ENCODE data around the gene ARIH1.

ARIH1 gene

DNA sequence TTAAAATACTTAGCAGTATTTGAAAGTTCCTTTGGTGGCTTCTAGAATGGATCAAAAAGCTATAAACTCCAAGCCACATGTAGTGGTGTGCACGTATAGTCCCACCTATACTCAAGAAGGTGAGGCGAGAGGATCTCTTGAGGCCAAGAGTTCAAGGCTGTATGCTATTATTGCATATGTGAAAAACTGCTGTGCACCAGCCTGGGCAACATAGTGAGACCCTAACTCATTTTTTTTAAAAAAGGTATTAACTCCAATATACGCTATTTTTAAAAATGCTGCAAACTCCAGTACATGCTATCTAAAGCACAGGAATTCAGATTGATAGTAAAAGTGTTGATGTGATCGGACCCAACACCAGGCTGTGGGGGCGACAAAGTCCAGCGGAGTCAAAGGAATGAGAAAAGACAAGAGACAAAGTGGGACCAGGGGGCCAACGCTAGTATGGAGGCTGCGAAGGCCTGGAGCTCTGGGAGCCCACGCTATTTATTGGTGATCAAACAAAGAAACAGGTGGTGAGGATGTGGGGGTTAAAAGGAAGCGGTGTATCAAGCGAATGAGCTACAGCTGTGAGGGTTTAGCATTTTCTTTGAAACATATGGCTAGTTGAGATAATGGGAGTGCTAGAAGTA lies 66.6 kb downstream of the ARIH1 start:
- no peak for DNase-seq (ENCODE audit: low spot score)

DNA sequence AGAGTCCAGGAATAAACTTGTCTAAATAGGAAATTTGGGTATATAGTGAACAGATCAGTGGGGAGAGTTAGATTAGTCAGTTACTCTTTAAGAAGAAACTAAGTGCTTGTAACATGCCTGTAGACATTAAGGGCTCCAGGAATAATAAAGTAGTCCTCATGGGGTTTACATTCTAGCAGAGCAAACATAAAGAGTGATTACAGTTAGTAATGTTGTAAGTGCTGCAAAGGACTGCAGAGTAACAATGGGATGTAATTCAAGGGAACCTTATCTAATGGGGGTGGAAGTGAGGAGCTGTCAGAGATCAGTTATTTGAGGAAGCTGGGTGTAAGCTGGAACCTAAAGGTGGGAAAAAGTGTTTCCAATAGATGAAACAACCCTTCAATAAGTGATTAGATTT lies 67.5 kb downstream of the ARIH1 start:
- no peak for DNase-seq (ENCODE audit: low spot score)

DNA sequence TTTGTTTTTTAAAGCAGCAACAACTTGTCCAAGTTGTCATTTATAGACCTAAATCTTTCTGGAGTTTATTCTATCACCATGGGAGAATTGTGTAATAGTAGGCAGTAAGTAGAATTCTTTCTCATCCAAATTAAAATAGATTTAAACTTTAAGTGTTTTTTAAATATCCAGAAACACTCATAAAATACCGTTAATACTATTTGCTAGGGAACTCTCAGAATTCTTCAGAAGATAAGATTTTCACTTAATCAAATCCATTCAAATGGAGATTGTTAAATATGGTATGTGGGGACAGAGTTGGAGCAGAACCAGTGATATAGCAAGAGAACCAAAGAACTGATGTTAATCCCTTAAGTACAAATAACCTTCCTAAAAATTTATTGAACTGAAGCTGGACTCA lies 71.0 kb downstream of the ARIH1 start:
- no peak for DNase-seq (ENCODE audit: low spot score)

DNA sequence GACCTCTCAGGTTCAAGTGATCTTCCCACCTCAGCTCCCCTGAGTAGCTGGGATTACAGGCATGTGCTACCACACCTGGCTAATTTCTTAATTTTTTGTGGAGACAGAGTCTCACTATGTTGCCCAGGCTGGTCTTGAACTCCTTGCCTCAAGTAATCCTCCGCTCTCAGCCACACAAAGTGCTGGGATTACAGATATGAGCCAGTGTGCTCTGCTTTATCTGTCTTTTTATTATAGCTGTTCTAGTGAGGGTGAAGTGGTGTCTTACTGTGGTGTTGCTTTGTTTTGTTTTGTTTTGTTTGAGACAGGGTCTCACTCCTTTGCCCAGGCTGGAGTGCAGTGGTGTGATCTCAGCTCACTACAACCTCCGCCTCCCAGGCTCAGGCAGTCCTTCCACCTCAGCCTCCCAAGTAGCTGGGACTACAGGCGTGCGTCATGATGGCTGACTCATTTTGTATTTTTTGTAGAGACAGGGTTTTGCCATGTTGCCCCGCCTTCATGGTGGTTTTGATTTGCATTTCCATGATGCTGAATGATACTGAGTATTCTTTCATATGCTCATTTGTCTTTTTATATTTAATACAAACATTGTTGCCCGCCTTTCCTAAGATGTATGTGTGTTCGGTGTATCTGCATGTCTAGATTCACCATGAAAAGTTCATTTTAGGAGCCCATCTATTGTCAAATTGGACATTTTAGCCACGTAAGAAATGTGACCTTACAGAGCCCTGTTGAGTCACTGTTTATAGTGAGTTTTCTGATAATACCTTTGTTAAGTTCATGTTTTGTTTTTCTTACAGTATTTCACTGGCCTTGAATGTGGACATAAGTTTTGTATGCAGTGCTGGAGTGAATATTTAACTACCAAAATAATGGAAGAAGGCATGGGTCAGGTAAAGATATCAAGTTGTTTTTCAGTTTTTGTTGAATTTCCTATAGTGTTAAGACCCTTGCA lies 80.6 kb downstream of the ARIH1 start:
- DNase-seq (ENCODE audit: low spot score) = no peak

DNA sequence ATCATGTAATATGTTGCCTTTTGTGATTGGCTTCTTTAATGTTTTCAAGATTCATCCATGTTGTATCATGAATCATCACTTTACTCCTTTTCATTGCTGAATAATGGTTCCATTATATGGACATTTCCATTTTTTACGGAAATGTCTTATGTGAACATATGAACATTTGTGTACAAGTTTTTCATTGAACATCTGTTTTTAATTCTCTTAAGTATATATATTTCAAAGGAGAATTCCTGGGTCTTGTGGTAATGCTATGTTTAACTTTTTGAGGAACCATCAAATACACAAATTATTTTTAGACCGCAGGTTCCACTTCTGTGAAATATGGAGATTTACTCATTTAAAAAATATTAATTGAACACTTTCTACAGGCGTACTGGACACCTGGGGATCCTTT lies 85.7 kb downstream of the ARIH1 start:
- DNase-seq (ENCODE audit: low spot score) = no peak

DNA sequence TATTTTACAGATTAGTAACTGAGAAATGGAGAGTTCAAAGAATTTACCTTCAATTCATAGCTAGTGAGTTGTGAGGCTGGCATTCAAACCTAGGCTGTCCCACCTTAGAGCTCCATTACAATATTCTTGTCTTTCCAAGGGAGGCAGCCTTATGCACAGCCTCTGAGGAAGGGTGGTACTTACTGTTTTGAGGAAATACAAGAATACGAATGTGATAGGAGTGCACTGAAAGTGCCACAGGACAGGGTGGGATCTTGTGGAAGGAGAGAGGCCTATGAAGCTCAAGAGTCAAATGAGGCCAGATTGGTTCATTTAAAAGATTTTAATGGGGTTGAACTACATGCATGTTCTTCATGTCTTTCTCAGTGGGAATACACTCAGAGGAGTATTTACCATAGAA lies 86.3 kb downstream of the ARIH1 start:
- no peak for DNase-seq (ENCODE audit: low spot score)

DNA sequence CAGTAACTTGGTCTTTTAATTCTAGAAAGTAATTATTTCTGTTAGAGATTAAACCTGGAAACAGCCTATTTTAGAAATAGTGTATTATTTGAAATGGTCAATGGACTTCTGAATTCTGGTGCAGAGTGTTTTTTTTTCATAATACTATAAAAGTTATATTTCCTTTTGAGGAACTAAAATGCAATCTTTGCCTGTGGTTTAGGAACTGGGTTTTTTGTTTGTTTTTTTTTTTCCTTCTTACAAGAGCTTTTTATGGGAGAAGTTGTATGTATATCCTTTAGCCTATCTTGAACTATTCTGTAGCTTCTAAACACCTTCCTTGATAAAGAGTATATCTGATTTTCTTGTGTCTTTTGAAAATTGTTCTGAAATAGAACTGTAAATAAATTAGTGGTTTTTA lies 88.3 kb downstream of the ARIH1 start:
- DNase-seq (ENCODE audit: low spot score) = no peak

DNA sequence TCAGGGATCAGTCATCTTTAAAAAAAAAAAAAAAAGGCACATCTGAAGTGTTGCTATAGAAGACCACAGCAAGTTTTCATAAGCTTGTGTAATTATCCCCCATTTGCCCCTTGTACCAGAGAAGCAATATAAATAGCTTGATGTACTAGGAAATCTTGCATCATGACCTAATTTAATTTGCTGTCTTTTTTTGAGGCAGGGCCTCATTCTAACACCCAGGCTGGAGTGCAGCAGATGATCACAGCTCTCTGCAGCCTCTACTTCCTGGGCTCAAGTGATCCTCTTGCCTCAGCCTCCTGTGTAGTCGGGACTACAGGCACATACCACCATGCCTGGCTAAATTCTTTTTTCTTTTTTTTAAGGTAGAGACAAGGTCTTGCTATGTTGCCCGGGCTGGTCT lies 88.7 kb downstream of the ARIH1 start:
- no peak for DNase-seq (ENCODE audit: low spot score)

DNA sequence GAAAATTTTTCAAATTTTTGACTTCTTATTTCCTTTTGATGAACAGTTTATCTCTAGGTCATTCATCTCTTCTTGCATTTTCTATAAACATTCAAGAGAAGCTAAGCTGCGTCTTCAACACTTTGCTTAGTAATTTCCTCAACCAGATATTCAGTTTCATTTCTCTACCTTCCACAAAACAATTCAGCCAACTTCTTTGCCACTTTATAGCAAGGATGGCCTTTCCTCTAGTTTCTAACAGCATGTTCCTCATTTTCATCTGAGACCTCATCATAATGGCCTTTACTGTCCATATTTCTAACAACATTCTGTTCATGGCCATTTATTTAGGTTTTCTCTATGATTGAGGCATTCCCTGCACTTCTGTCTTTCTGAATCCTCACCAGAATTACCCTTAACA lies 90.0 kb downstream of the ARIH1 start:
- no peak for DNase-seq (ENCODE audit: low spot score)

DNA sequence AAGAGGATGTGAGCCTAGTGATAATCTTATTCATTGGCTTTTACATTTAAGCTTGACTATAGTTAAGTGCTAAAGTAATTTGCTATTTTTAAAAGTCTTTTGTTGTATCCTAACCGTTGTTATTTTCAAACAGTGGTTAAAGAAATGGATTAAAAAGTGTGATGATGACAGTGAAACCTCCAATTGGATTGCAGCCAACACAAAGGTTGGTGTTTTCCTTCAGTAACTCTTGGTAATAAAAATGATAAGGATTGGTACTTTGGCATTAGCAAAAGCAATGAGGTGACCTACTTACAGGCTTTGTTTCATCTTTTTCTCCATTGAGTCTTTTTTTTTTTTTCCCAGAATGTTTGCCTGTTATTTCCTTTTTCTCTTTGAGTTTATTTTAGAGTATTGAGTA lies 92.8 kb downstream of the ARIH1 start:
- no peak for DNase-seq (ENCODE audit: low spot score)

DNA sequence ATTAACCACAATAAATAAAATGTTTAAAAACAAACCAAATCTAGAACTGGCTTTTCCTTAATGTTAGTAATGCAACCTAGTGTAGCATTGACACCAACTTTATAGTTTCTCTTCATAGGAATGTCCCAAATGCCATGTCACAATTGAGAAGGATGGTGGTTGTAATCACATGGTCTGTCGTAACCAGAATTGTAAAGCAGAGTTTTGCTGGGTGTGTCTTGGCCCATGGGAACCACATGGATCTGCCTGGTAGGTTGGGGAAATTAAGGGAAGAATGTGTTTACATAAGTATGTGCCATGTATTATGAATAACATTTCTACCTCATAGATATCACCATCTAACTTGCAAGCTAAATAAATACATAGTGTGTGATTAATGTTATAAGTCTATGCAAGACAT lies 95.9 kb downstream of the ARIH1 start:
- no peak for DNase-seq (ENCODE audit: low spot score)

DNA sequence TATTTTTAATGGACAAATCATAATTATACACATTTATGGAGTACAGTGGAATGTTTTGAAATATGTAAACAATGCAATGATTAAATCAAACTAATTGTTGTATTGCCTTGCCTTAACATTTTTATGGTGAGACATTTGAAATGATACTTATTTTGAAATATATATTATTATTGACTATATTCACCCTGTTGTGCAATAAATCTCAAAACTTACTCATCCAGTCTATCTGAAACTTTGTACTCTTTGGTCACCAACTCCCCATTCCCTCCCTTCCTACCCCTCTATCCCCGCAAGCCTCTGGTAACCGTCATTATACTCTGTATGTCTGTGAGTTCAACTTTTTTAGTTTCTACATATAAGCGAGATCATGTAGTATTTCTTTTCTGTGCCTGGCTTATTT lies 105.7 kb downstream of the ARIH1 start:
- DNase-seq (ENCODE audit: low spot score) = no peak

DNA sequence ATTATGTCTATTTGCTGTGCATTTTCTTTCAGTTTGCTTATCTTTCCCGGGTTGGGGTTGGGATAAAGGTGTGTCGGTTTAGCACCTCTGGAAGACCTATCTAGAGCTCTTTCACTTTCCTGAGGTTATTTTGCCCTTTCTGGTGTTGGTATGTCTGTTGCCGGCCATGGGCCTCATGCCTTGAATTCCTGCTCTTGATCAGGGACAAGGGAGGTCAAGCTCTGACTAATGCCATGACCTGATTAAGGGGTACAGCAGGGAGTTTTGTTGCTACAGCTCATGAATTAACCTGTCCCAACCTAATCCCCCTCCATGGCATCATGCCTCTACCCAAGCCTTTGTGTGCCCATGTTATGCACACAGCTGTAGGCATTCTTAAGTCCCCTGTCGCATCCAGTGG lies 109.9 kb downstream of the ARIH1 start:
- no peak for DNase-seq (ENCODE audit: low spot score)

DNA sequence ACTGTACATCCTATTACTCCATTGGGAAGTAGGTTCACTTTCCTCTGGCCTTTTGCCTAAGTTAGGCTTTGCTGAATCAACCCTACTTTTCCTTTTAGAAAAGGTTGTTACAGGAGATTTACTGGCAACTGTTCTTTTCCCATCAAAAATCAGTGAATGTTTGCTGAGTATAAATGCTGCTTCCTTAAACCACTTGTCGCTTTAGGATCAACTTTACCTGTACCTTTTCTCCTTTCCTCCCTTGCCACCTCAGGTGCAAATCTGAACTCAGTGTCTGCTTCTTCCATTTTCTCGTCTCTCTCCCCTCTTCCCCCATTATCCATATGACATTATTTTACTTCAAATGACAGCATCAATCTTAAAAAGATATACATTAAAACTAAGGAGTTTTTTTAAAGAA lies 110.9 kb downstream of the ARIH1 start:
- no peak for DNase-seq (ENCODE audit: low spot score)

DNA sequence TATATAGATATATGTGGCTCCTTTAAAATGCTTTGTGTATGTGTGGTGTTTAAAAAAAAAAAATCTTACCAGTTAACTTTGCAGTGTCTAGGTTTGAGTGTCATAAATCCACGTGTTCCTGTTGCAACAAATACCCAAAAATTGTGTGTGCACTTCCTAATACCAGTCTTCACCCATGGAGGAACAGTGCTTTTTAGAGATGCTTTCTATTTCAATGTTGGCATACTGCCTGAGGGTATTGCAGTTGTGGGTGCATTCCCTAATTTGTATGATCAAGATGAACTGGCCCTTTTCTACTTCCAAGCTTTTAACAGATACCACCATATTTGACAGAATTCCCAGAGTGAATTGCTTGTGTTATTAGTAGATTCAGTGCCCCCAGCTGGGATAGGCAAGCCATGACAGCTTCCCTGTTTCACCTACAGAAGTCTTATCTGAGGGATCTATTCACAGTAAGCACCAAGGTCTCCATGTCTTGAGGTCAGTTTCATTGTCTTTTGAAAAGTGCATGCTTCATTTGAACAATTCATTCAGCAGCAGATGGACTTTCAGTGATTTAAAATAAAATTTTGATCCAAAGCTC lies 111.4 kb downstream of the ARIH1 start:
- peak; percentile 22 for DNase-seq (ENCODE audit: low spot score)

DNA sequence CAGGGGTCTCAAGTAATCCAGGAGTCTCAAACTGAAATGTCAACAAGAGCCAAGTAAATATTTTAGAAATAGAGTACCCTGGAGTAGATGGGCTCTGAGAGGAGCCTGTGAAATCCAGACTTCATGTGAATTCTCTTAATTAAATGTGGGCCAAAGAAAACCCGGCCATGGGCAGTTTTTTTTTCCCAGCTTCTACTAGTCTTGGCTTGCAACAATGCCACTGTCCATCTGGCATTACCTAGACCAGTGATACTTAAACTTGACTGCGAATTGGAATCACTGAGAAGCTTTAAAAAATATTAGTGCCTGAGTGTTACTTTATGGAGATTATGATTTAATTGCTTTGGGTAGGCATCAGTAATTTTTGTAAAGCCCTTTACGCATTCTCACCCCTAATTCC lies 114.0 kb downstream of the ARIH1 start:
- peak; percentile 61 for DNase-seq (ENCODE audit: low spot score)

DNA sequence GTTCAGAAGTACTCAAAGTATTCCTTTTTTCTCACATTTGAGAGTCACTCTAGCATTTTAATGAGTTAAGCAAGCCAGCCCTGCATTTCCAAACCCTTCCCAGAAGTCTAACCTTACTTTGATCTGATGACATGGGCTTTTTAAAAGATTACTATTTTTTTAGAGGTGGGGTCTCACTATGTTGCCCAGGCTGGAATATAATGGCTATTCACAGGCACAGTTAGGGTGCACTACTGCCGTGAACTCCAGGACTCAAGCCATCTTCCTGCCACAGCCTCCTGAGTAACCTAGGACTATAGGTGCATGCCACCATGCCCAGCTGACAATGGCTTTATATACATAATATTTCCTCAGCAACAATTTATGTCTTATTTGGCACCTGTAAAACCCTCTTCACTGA lies 116.3 kb downstream of the ARIH1 start:
- DNase-seq (ENCODE audit: low spot score) = no peak

DNA sequence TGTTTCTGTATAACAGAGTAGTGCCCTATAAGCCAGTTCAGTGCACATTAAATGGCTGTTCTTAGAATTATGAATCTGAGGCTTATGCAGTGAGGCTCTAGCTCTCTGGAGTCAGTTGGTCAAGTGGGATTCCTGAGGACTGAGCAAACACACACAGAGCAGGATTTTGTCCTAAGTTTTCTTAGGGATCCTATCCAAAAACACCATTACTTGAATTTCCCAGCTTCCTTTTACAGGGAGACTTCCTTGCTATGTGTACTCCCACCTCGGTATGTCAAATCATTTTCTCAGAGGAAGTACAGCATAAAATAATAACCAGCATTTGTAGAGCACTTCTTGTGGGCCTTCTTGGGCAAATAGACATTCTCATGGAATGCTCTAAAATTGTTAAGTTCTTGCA lies 117.2 kb downstream of the ARIH1 start:
- DNase-seq (ENCODE audit: low spot score) = no peak

DNA sequence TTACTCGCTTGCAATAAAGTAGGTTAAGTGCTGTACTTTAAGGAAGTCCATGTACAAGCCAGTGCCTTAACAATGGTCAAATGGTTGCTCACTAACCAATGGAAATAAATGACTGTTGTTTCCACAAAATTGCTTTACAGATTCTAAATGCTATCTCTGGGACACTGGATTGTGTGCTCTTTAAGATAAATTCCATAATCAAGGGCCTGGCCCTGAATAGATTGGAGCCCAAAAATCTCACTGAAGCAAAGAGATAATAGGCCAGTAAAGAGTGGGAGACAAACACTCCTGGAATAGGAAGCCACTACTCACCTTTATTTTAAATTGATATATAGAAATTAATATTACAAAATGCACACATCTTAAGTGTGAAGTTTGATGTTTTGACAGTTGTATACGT lies 118.0 kb downstream of the ARIH1 start:
- DNase-seq (ENCODE audit: low spot score) = no peak

DNA sequence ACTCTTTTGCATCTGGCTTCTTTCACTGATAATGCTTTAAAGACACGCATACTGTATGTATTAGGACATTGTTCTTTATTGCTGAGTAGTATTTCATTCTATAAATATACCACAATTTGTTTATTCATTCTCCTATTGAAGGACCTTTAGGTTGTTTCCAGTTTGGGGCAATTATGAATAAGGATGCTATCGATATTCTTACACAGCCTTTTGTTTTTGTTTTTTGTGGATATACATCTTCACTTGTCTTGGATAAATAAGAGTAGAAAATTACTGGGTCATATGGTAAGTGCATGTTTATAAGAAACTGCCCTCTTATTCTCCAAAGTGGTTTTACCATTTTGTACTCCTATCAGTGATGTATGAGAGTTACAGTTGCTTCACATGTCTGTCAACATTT lies 118.5 kb downstream of the ARIH1 start:
- no peak for DNase-seq (ENCODE audit: low spot score)

DNA sequence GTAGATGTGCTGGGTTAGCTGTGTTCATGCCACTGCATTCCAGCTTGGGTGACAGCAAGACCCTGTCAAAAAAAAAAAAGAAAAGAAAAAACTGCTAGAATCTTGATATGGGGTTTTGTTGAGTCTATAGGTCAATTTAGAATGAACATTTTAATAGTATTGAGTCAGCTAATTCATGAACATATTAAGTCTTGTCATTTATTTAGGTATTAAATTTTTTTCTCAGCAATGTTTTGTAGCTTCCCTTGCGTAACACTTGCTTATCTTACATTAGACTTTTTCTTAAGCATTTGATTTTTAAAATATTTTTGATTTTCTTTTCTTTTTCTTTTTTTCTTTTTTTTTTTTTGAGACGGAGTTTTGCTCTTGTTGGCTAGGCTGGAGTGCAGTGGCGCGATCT lies 119.7 kb downstream of the ARIH1 start:
- no peak for DNase-seq (ENCODE audit: low spot score)

DNA sequence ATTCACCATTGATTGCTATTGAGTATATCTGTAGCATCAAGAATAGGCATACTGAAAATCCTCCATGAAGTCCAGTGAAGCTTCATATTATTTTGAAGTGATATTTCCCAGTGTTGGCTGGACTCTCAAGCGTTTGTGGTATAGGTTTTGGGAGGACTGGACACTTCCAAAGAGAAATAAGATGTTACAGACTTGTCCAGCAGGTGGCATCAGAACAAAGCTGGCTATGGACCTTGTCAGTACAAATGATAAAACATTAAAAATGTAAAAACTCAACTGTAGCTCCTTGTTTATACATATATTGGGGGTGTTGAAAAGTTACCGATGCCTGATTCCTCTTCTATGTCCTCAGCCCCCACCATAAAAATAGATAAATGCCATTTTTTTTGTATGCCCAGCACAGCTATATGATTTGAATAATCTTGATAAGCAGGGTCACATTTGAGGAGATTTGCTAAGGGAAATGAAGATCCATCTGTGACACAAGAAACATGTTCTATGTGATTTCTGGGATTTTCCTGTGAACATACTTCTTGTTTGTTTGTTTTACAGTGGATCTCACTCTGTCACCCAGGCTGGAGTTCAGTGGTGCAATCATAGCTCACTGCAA lies 125.8 kb downstream of the ARIH1 start:
- peak; percentile 58 for DNase-seq (ENCODE audit: low spot score)

DNA sequence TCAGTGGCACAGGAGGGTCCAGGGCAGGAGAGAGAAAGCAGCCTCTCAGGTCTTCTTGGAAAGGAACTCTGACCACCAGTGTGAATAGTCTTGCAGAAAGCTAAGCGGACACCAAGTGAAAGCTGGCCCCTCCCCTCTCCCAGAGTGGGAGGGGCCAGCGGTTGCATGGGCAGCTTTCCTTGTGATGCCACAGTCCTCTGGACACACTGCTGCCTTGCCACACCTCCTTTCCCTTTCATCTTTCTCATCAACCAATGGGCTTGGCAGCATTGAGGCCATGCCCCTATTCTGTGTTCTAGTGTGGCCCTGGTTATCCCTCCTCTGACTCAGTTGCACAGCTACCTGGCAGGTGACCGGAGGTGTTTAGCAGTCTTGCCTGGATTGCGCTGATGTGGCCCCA lies 130.7 kb downstream of the ARIH1 start:
- DNase-seq (ENCODE audit: low spot score) = no peak
